NCI-H748 treated with DMSO at 0.1 percent for 48 hours (cell line): ENCODE measurements around the gene IFITM1.
"Not testable (repeated sequence)": the region's sequence is repeated elsewhere in the genome, so short reads cannot be mapped to it uniquely, and the experiment has no call there.

Experiments used
- DNase-seq: peaks from one replicate; lab custom pipeline; 2025; lab: John Stamatoyannopoulos, UW

IFITM1 gene

DNA sequence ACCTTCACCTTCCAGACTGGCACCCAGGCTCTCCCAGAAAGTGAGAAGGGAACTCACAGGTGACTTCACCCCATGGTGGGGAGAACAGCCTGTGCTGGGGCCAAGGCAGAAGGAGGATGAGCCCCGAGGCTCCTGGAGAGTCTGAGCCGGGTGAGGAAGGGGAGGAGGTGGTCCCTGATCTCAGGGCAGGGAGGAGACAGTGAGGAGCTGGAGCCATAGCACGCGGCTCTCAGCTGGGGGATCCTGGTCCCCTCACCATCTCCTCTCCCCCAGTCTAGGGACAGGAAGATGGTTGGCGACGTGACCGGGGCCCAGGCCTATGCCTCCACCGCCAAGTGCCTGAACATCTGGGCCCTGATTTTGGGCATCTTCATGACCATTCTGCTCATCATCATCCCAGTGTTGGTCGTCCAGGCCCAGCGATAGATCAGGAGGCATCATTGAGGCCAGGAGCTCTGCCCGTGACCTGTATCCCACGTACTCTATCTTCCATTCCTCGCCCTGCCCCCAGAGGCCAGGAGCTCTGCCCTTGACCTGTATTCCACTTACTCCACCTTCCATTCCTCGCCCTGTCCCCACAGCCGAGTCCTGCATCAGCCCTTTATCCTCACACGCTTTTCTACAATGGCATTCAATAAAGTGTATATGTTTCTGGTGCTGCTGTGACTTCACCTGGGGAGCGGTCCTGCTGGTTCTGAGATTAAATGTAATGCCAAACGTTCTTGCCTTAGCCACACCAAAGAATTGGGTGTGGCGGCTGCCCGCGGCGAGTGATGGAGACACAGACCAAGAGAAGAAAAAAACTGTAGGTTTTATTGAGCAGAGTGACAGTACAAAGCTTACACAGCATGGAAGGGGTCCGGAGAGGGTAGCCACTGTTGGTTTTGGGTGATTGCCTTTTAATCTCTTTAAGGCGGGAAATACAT is 4.8 kb upstream of the IFITM1 start:
- DNase-seq: not testable (repeated sequence)

DNA sequence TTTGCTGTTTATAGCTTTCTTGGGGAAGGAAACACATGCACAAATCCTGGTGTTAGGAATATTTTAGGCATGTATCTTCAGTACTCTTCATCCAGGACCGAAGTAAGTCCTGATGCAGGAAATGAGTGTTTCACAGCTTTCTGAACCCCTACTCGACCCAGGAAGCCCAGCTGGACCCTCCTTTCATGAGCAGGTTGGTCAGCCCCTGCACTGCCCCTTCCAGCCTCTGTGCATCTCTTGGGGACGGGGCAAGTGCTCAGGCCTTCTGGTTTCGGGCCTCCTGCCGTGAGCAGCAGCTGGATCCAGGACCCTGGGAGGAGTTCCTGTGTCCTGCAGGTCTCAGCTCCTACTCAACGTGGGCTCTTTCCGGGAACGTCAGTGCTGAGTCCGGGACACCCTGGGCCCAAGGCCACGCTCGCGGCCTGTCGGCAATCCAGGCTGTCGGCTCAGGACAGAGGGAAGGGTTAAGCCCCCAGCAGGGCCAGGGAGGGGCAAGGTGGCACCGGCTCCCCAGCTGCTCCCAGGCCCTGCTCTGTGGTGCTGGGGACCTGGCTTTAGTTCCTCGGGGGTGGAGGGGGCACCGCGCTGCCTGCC is 3.8 kb upstream of the IFITM1 start:
- not testable (repeated sequence) for DNase-seq

DNA sequence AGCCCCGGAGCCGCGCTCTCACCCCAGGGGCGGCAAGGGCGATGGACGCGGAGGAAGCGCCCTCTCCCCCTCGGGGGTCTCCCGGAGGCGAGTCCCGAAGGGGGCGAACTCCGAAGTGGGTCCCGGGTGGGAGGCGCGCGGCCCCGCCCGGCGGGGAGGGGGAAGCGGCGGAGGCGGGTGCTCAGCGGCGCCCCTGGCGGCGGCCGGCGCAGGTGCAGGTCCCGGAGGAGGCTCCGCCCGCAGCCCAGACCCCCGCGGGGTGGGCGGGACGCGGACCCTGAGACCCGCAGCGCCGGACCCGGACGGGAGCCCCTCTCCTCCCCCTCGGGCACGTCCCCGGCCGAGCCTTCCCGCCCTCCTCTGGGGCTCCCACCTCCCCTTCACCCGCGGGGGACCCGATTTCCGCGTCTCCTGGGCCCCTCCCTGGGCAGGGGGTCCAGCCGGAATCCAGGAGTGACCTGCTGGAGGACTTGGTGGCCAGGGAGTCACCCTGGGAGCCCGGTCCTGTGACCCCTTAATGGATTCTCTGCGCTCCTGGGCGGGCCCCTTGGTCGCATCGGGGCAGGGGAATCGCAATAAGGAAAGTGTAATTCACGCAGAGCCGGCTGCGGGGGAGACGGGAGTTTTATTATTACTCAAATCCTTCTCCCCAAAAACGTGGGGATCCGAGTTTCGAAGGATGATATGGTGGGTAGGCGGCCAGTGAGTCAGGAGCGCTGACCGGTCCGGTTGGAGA is 2.7 kb upstream of the IFITM1 start:
- DNase-seq: not testable (repeated sequence)

DNA sequence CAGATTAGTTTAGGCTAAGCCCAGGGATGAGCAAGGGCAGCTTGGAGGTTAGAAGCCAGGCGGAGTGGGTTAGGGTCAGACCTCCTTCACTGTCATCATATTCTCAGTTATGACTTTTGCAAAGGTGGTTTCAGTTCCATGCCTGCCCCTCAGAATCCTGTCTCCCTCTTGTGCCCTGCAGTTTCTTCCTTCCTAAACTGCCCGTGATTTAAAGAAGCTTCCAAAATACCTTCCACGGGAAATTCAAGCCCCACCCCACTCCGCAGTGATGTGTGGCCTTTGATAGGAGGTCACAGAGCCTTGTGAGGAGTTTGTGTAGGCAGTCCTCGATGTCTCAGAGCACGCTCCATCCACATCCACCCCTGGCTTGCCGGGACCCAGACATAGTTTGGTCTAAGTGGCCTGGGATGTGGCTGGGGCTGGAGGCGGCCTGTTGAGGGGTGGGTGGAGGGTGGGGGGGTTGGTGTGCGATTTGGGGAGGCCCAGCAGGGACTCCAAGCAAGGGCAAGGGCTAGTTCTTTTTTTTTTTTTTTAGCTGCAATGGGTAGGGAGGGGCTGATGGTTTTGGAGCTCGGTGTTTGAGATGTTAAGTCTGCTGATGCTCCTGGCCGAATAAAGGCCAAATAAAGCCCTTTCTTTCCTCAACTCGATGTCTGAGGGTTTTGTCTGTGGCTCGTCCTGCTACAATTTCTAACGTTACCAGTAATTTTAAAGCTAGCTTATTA is 1.6 kb upstream of the IFITM1 start:
- DNase-seq: no peak

DNA sequence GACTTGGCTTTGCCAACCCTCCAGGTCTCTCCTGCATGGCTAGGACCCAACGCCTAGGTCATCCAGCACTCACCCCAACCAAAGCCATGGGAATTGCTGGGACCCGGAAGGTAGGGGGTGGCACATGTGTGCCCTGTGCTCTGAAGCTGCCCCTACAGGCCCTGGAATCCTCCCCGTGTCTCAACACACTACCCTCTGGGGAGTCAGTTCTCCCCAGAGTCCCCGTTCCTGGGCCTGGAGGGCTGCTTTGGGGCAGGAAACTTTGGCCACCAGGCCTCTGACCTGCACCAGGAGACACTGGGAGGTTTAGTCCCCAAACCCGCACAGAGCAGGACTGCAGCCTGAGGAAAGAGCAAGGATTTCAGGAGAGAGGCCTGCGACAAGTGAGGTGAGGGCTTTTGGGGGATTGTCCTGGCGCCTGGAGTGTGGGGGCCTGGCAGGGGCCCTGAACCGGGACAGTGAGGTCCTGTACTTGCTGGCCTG is 495 bp upstream of the IFITM1 start:
- DNase-seq: no peak

DNA sequence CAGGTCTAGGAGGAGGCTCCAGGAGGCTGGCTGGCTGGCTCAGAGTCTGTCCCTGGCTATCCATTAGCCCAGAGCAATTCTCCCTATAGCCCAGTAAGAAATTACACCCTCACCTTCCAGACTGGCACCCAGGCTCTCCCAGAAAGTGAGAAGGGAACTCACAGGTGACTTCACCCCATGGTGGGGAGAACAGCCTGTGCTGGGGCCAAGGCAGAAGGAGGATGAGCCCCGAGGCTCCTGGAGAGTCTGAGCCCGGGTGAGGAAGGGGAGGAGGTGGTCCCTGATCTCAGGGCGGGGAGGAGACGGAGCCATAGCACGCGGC is 675 bp downstream of the IFITM1 start:
- DNase-seq: not testable (repeated sequence)

DNA sequence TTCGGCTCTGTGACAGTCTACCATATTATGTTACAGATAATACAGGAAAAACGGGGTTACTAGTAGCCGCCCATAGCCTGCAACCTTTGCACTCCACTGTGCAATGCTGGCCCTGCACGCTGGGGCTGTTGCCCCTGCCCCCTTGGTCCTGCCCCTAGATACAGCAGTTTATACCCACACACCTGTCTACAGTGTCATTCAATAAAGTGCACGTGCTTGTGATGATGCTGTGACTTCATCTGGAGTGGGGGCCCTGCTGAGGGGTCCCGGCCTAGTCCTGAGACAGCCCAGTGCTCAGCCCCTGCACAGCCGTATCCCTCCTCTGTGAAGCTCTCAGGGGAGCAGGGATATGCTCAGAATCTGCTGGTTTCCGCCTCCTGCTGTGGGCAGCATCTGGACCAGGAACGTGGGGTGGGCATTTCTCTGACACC is 1.2 kb downstream of the IFITM1 start:
- no peak for DNase-seq

DNA sequence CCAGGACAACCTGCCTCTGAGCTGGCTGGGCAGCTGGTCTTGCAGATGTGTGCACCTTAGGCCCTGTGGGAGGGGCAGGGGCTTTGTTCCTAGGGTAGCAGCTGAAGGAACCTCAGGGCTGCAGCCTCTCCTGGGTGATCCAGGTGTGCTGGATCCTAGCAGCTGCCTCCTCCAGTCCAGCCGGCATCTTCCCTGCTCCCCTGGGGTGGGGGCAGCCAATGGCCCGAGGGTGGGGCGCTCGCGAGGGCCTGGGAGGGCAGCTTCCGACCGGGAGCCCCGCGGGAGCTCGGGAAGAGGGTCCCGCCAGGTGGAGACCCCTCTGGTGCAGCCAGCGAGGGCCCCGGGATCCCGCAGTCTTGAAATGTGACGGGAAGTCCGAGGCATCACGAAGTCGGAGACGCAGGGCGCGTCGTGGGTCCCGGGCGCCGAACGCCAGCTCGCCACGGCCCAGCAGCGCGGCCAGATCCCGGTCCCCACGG is 1.7 kb downstream of the IFITM1 start:
- DNase-seq: no peak

DNA sequence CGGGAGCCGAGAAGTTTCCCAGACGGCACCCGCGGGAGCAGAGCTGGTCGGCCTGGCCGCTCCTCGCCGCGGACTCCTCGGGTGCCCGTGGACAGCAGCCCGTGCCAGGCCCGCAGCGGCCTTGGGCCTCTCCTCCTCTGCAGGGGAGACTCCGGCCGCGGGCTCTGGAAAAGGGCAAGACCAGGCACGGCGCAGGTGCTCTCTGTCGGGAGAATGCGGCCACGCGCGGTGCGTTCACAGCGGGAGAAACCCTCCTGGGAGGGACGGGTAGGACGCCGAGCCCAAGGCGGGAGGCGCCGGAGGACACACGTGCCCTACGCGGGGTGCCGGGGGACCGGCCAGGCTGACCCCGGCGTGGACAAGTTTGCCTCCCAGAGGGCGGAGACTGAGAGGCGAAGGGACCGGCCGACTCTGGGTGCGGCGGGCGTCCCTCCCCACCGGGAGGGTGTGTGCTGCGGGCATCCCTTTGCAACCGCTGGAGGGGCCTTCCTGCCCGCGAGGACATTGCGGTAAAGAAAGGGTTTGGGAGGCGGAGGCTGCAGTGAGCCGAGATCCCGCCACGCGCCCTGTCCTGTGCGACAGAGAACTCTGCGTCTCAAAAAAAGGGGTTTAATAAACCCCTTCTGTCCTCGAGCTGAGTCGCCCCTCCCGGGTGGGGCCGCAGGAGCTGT is 2.3 kb downstream of the IFITM1 start:
- no peak for DNase-seq

DNA sequence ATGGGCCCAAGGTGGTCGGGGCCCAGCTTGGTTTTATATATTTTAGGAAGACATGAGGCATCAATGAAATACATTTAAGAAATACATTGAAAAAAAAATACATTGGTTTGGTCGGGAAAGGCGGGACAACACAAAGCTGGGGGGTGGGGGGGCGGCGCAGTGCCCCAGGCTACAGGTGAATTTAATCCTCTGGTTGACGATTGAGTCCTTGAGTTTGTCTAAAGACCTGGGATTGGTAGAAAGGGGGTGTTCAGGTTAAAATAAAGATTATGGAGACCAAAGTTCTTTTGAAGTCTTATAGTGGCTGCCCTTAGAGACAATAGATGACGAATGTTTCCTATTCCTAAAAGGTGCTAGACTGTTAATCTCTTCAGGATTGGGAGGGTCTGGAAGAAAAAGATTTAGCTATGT is 3.1 kb downstream of the IFITM1 start:
- no peak for DNase-seq

DNA sequence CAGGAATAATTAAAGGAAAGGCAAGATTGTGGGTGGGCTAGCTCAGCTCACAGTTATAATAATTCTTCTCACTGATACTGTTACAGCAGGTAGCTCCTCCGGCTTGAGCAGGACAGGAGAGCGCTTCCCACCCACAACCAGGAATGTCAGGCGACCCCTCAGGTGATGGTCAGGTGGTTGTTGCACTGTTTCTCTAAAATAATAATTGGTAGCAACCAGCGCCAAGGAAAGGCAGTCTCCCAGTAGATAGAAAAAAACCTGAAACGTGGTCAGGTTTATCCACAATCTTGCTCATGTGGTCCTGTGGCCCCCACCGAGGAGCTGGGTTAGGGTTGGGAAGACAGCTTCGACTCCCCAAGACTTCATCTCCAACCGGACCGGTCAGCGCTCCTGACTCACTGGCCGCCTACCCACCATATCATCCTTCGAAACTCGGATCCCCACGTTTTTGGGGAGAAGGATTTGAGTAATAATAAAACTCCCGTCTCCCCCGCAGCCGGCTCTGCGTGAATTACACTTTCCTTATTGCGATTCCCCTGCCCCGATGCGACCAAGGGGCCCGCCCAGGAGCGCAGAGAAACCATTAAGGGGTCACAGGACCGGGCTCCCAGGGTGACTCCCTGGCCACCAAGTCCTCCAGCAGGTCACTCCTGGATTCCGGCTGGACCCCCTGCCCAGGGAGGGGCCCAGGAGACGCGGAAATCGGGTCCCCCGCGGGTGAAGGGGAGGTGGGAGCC is 4.0 kb downstream of the IFITM1 start:
- DNase-seq: not testable (repeated sequence)

DNA sequence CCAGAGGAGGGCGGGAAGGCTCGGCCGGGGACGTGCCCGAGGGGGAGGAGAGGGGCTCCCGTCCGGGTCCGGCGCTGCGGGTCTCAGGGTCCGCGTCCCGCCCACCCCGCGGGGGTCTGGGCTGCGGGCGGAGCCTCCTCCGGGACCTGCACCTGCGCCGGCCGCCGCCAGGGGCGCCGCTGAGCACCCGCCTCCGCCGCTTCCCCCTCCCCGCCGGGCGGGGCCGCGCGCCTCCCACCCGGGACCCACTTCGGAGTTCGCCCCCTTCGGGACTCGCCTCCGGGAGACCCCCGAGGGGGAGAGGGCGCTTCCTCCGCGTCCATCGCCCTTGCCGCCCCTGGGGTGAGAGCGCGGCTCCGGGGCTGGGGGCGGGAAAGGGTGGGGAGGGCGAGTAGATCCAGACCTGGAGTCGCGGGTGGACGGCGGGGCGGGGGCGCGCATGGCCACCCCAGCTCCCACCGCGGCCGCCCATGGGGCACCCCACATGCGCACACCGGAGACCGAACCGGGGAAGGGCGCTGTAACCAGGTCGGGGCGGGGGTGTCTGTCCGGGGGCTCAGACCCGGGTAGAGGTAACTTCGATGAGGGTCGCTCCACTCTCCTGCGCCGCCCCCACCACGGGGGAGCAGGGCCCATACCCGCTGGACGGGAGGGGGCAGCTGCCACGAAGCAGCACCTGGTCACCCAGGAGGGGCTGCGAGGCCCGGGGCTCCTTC is 4.7 kb downstream of the IFITM1 start:
- not testable (repeated sequence) for DNase-seq

DNA sequence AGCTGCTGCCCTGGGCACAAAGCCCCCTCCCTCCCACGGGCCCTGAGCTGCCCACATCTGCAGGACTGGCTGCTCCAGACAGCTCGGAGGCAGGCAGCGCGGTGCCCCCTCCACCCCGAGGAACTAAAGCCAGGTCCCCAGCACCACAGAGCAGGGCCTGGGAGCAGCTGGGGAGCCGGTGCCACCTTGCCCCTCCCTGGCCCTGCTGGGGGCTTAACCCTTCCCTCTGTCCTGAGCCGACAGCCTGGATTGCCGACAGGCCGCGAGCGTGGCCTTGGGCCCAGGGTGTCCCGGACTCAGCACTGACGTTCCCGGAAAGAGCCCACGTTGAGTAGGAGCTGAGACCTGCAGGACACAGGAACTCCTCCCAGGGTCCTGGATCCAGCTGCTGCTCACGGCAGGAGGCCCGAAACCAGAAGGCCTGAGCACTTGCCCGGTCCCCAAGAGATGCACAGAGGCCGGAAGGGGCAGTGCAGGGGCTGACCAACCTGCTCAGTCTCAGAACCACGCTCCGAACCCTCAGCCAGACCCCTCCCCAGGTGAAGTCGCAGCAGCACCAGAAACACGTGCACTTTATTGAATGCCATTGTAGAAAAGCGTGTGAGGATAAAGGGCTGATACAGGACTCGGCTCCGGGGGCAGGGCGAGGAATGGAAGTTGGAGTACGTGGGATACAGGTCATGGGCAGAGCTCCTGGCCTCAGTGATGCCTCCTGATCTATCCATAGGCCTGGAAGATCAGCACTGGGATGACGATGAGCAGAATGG is 5.5 kb downstream of the IFITM1 start:
- not testable (repeated sequence) for DNase-seq

DNA sequence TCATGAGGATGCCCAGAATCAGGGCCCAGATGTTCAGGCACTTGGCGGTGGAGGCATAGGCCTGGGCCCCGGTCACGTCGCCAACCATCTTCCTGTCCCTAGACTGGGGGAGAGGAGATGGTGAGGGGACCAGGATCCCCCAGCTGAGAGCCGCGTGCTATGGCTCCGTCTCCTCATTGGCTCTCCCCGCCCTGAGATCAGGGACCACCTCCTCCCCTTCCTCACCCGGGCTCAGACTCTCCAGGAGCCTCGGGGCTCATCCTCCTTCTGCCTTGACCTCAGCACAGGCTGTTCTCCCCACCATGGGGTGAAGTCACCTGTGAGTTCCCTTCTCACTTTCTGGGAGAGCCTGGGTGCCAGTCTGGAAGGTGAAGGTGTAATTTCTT is 6.0 kb downstream of the IFITM1 start:
- not testable (repeated sequence) for DNase-seq

DNA sequence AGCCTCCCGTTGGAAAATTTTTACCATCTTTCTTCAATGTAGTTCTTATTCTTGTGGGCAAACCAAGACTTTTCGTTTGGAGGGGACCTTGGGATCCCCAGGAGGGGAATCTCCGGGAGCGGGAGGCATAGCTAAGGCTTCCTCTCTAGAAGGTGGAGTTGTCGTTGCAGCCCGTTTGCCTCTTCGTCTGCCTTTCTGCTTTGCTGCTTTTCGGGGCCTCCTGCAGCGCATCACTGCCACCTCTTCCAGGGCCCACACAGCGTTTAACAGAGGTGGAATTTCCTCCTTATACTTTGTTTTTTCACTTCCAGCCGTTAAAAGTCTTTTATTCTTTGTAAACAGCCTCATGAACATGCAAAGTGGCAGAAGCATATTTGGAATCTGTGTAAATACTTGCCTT is 10.3 kb downstream of the IFITM1 start:
- DNase-seq: no peak

DNA sequence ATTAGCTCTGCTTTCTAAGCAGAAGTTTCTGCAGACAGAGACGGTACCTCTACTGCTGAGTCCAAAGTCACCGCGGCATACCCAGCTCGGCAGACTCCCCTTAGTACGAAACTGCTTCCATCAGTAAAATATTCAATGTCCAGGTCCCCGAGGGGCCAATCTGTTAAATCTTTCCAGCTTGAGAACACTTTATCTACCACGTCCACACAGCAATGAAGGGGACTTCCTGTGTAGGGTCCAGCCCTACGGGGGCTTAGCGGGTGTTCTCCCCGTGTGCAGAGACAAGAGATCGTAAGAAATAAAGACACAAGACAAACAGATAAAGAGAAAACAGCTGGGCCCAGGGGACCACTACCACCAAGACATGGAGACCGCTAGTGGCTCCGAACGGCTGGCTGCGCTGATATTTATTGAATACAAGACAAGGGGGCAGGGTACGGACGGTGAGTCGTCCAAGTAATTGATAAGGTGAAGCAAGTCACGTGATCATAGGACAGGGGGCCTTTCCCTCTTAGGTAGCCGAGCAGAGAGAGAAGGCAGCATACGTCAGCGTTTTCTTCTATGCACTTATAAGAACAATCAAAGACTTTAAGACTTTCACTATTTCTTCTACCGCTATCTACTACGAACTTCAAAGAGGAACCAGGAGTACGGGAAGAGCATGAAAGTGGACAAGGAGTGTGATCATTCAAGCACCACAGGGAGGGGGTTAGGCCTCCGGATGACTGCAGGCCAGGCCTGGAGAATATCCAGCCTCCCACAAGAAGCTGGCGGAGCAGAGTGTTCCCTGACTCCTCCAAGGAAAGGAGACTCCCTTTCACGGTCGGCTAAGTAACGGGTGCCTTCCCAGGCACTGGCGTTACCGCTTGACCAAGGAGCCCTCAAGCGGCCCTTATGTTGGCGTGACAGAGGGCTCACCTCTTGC is 11.0 kb downstream of the IFITM1 start:
- DNase-seq: not testable (repeated sequence)

DNA sequence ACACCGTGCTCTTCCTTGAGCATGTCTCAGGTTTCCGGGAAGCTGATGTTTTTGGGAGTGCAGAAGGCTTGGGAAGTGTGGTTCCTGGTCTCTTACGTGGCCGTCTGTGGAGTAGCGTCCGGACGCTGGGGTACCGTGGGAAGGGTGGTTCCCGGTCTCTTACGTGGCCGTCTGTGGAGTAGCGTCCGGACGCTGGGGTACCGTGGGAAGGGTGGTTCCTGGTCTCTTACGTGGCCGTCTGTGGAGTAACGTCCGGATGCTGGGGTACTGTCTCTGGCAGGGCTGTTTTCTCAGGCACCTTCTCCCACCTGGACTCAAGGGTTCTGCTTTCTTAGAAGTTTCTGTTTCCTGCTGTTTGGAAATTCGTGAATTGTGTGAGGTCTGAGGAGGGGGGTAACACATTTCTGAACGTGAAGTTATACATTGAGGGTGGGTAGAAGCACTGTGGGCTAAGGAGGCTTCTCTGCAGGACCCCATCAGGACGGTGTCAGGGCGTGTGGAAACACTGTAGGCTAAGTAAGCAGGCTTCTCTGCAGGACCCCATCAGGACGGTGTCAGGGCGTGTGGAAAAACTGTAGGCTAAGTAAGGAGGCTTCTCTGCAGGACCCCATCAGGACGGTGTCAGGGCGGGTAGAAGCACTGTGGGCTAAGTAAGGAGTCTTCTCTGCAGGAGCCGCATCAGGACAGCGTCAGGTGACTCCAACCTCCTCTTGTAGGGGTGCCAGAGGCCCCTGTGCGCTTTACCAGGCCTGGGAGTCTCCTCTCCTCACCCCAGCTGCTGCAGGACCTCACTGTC is 12.2 kb downstream of the IFITM1 start:
- DNase-seq: no peak

DNA sequence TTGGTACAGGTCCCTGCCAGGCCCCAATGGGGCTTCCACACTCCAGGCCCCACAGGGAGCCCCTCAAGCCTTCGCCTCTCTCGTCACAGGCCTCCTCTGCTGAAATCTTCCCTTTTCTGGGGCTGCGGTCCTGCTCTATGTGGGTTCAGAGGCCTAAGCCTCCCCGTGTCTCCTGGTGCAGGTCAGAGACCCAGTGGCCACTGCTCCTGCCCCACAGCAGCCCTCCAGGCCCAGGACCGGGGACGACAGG is 12.7 kb downstream of the IFITM1 start:
- no peak for DNase-seq
